GM19023 (cell line): ENCODE measurements around the gene RADX.
A peak's percentile ranks its signal among the peaks of the same experiment; 100 is the strongest.
"Not testable (repeated sequence)": the region's sequence is repeated elsewhere in the genome, so short reads cannot be mapped to it uniquely, and the experiment has no call there.

Experiments used
- ATAC-seq: cut with Tn5 transposase; IDR thresholded peaks from one replicate; pipeline ENCODE4 v1.9.1; 2021; ENCODE audit warnings: mild to moderate bottlenecking, moderate library complexity; ENCODE audit not compliant: unreplicated experiment

RADX gene, protein sequence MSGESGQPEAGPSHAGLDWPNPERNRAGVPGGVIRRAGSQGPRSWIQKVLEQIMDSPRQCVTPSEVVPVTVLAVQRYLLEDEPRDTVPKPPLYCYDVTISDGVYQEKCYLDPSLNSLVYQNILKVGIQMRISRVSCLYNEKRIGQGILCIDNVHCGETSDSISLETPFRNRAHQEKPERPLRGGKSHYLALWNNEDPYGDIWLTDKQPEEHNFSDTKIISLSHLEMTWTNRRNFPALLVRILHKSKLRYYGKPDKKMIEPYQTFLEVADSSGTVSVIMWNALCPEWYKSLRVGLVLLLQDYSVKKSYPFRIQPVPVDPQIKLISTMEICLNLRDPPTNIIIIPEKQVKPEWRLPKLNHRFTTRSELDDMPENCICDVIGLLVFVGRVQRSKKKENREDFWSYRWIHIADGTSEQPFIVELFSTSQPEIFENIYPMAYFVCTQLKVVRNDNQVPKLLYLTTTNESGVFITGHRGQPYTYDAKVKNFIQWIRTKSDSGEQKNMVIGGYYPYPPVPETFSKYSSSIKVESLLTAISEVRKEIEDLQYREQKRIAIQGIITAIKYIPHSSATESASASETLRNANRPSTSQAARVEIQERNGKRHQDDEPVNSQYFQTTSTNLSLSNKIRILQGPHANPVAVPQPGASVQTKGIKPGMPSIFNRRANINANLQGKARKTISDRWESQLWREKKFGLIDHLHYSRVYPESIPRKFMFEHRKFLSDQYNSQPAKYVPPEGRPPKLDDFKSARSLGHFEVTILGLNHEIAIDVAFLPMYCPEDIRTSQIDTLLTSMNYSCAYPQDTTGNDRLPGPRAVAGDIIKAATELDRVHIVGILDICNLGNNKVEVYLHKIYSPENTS

DNA sequence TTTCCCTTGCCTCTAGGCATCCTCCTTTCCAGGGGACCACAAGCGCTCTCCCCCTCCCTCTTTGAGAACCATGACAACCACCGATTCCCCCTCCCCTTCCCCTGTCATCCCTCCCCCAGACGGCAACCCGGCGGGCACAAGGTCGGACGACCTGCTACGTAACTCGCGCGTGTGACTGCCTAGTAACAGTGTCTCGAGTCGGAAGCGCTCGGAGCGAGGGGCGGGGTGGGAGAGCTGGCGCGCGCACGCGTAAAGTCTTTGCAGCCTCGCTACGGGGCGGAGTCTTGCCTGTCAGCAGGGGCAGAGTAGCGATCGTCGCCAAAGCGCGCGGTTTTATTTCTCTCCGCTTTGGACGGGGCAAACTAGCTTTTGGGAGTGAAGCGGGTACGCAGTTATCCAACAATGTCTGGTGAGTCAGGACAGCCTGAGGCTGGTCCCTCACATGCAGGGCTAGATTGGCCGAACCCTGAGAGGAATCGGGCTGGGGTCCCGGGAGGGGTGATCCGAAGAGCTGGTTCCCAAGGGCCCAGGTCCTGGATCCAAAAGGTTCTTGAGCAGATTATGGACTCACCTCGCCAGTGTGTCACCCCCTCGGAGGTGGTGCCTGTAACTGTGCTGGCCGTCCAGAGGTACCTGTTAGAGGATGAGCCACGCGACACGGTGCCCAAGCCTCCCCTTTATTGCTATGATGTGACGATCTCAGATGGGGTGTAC, at the start of gene RADX:
Gene RADX (plus strand): TSS at position 300 of the 714 bp plus-strand sequence. CDS start 103 bp downstream, at position 403.
- peak; percentile 98 for ATAC-seq

DNA sequence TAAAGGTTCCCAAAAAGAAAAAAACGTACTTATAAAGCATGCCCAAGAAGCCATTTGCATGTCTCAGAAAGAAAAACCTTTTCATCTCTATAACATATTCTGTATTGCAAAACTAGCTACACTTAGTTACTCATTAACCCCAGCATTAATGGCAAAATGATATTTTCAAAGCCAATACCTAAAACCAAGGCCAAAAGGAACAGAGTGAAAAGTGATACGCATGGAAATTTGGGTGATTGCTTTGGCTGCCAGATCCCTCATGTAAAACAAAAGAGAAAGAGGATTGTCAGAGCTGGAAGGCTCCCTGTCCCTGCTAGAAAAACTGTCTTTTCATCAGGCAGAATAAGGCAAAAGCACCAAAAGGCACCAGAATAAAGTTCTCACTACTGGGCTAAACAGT, 46.8 kb upstream of the RADX start:
- ATAC-seq = no peak

DNA sequence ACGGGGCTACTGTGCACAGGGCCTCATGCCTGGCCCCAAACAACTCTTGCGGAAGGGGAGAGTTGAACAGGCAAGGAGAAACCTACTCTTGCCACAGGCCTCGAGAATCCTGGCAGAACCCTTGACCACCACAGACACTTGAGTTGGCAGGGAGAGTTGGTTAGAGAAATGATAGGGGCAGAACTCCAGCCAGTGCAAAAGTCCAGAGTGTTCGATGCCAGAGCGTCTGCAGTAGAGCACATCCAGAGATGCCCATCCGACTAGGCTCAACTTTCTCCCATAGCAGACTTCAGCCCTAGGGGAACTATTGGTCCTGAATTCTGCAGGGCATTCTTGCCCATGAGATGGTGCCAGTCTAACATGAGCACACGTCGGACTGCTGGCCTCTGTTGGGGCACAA, 45.4 kb upstream of the RADX start:
- ATAC-seq = no peak

- ATAC-seq = no peak
Observed at GRCh38 chrX:106581856-106582255, 29.9 kb upstream of the RADX start.

DNA sequence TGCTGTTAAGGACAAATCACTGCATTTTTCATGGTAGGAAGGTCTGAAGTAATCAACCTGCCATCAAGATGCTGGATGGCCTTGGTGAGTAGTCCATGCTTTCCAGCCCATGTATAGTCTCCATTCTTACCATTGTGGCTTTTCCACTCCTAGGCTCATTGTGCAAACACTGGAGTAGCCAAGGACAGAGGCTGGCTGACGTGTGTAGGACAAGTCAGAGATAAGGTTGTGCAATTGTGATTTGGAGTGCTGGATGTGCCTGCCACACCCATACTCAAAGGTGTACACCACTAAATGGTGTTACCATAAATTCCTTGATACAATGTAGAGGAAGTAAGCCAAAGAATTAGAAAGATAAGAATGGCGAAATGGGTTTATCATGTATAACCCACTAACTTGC, 26.3 kb upstream of the RADX start:
- ATAC-seq = no peak

GRCh38 chrX:106588801-106589200, 23.0 kb upstream of the RADX start:
- ATAC-seq = no peak

DNA sequence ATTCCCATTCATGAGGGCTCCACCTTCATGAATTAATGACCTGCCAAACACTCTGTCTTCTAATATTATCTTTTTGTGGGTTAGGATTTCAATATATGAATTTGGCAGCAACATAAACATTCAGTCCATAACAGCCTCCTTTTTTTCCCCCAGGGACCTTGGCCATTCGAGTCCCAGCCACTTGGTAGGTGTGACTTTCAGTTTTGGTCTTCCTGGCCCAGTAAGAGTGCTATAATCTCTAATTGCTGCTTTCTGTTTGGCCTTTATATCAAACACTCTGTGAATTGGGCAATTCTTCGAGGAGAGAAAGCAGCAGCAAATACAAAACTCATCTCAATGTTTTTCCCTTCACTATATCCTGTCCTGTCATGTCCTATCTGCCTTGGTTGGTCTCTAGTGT, 12.4 kb upstream of the RADX start:
- no peak for ATAC-seq

DNA sequence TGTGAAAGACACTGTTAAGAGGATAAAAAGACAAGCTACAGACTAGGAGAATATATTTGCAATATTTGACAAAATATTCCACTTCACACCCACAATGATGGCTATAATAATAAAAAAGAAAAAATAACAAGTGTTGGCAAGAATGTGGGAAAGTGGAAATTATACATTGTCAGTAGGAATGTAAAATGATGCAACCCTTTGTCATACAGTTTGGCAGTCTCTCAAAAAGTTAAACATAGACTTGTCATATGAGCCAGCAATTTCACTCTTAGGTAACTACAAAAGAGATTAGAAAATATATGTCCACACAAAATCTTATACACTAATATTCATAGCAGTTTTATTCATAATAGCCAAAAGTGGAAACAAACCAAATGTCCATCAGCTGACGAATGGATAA, 5.2 kb upstream of the RADX start:
- no peak for ATAC-seq

DNA sequence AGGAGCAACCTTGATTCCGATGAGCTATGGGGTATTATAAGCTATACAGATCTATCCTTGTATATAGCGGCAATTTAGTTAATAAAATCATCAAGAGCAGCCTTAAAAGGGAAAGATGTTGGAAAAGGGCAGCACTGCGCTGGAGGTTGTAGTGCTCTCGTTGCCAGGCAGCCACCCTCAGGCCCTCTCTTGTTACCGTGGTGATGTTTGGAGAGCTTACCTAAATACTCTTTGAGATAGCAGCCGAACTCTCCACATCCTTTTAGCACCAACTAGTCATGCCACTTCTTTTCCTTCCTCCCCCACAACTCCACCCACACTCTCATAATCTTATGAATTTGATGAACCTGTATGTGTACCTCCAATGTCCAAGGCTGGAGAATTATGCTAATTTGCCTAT, 3.8 kb upstream of the RADX start:
- ATAC-seq = no peak

GRCh38 chrX:106611317-106611678, 480 bp upstream of the RADX start:
- peak; percentile 5 for ATAC-seq

GRCh38 chrX:106612393-106612763, 600 bp downstream of the RADX start:
- peak; percentile 25 for ATAC-seq

DNA sequence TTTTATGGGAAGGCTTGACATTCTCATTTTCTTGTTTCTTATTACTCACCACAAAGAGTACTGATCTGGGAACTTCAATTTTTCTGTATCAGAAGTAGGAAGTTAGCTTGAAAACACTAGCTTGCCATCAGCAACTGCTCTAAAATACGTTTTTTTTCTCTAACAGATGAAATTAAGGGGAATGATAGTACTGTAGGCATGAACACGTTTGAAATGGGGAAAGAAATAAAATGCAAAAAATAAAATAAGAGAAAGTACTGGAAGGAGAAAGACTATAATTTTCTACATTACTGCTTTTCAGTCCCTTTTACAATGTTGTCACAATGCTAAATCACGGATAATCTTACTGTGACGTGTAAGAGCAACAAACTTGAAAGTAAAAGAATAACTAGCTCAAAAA, 1.5 kb downstream of the RADX start:
- no peak for ATAC-seq

DNA sequence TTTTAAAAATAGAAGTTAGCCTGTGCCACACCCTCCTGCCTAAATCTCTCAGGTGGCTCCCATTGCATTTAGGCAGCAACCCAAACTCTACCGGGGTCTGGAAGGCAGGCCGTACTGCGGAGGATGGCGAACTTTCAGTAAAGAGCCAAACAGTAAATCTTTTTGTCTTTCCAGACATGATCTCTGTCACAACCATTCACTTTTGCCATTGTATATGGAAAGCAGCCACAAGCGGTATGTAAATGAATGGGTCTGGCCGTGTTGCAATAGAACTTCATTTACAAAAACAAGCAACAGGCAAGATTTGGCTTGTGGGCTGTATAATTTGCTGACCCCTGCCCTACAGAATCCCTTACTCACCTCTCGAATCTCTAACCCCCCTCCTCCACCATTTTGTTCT, 3.3 kb downstream of the RADX start:
- ATAC-seq = no peak

DNA sequence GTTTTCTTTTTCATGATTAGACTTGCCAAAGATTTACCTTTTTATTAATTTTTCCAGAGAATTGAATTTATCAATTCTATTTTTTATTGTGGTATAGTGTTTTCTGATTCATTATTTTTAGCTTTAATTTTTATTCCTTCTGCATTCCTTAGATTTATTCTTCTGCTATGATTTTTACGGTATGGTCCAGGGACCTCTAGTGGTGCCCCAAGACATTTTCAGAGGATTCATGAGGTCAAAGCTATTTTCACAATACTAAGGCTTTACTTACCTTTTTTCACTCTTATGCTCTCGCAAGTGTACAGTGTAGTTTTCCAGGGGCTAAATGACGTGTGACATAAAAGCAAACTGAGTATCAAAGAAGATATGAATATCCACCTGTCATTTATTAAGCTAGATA, 8.0 kb downstream of the RADX start:
- ATAC-seq = no peak

DNA sequence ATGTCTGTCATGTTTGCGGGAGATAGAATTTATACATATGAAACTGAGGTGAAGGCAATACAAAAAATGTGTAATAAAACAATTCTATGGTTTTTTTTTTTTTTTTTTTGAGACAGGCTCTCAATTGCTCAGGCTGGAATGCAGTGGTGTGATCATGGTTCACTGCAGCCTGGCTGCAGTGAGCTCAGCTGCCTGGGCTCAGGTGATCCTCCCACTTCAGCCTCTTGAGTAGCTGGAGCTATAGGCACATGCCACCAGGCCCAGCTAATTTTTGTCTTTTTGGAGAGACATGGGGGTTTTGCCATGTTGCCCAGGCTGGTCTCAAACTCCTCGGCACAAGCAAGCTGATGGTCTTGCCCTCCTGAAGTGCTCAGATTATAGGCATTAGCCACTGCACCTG, 10.1 kb downstream of the RADX start:
- no peak for ATAC-seq

DNA sequence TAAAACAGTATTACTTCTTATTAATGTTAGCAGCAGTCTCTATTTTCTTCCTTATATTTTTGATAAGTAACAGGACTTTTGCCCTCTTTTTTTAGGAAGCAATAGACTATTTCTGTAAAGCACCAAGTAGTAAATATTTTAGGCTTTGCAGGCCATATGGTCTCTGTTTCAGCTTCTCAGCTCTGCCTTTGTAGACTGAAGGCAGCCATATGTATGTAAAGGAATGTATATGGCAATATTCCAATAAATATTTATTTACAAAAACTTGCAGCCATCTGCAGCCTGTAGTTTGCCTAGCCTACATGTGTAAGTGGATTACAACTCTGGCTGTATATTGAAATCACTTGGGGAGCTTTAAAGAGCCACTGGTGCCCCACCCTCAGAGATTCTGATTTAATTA, 15.0 kb downstream of the RADX start:
- no peak for ATAC-seq

DNA sequence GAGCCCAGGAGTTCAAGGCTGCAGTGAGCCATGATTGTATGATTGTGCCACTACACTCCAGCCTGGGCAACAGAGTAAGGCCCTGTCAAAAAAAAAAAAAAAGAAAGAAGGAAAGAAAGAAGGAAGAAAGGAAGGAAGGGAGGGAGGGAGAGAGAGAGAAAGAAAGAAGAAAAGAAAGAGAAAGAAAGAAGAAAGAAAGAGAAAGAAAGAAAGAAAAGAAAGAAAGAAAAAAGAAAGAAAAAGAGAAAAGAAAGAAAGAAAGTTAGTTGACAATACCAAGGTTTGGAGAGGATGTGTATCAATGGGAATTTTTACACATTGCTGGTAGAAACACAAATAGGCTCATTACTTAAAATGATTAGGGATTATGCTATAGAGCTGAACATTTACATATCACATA, 19.8 kb downstream of the RADX start:
- ATAC-seq = no peak

DNA sequence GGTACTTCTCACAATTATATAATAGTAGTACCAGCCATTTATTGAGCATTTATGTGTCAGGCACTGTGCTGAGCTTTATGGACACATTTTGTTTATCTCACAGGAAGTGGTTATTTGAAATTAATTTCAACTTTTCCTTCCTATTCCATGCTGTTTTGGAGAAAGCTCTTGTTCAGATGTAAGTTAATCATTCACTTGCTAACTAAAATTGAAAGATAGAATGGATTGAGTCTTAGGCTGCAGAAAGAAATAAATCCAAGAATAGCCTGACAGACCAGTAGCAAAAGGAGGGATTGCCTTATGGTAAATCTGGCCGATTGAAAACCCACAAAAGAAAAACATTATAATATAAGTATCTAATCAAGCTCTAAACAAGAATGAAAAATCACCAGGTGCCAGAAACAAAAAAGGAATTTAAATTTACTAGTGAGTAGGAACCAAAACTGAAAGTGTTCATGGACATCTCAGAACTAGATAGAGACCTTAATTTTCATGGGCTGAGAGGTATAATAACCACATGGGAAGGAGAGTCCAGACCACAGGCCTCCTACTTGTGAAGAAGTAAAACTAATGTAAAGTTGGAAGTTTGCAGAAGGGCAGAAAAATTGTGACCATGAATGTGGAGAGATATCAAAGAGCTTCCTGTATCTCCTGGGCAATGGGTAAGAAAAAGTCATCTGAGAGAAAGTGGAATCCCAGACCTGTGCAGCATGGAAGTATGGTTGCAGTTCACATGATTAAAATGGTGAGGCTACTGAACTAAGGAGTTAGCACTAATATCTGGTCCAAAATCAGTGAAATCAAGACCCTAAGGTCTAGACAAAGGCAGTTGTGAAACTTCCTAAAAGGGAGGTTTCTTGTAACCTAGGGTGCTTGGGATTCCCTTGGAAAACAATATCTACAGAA, 38.0 kb downstream of the RADX start:
- peak; percentile 94 for ATAC-seq

GRCh38 chrX:106653625-106654024, 41.8 kb downstream of the RADX start:
- not testable (repeated sequence) for ATAC-seq

- ATAC-seq = no peak
Observed at GRCh38 chrX:106670631-106671030, 58.9 kb downstream of the RADX start.

DNA sequence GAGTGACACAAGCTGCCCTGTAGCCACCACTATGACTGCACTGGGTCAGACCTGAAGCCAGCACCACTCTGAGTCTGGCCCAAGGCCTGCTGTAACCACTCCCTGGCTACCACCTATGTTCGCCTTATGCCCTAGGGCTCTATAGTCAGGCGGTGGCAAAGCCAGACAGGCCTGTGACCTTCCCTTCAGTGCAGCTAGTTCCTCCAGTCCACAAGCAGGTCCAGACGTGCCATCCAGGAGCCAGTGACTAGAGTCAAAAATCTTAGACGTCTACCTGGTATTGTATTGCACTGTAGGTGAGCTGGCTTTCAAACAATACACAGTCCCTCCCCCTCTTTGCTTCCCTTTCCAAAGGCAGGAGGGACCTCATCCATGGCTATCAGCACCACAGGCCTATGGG, 60.7 kb downstream of the RADX start:
- ATAC-seq = no peak
